WTC11 (cell line): ENCODE results near the gene KDM4B. TPM values are rescaled to one million over a fixed set of nuclear protein-coding genes. Genes with fewer than 3 reads are reported as not detected.

Source experiments
- ATAC-seq: fragments of 200-7000 bp; cut with Tn5 transposase; 2 replicates; pipeline ENCODE4 v1.10.0; 2021; ENCODE audit warnings: mild to moderate bottlenecking, moderate library complexity
- CTCF ChIA-PET: fragments of 300-600 bp; sonication (Branson Sonifier 250); formaldehyde crosslinking; loops from one replicate; lab custom pipeline; 2021; ENCODE audit warnings: antibody characterized with exemption; lab: Charles Lee
- POLR2A ChIA-PET: fragments of 350-600 bp; sonication (Branson Sonifier 250); formaldehyde crosslinking; loops from one replicate; lab custom pipeline; 2021; ENCODE audit warnings: antibody characterized with exemption; lab: Charles Lee
- DNase-seq: peaks from one replicate; pipeline ENCODE4 v3.0.0; 2021; ENCODE audit warnings: low spot score
- H3K27ac Mint-ChIP-seq: 2 replicates; pipeline ENCODE4 v1.8.0; 2021; ENCODE audit warnings: mixed read lengths
- H3K27me3 Mint-ChIP-seq: 2 replicates; pipeline ENCODE4 v1.8.0; 2021; ENCODE audit warnings: low read depth, mild to moderate bottlenecking, moderate library complexity, mixed read lengths
- H3K36me3 Mint-ChIP-seq: 2 replicates; pipeline ENCODE4 v1.8.0; 2021; ENCODE audit warnings: mixed read lengths
- H3K4me1 Mint-ChIP-seq: 2 replicates; pipeline ENCODE4 v1.8.0; 2022; ENCODE audit warnings: mixed read lengths
- H3K4me3 Mint-ChIP-seq: 2 replicates; pipeline ENCODE4 v1.8.0; 2021; ENCODE audit warnings: mild to moderate bottlenecking, moderate library complexity, mixed read lengths
- H3K9me3 Mint-ChIP-seq: 2 replicates; pipeline ENCODE4 v1.8.0; 2021; ENCODE audit warnings: mixed read lengths
- AFF4 ChIP-seq: sonication (generic); formaldehyde crosslinking; IDR thresholded peaks from 2 replicates; pipeline ENCODE4 v1.8.1; 2023; ENCODE audit warnings: mild to moderate bottlenecking, missing genetic modification reagents, borderline replicate concordance
- ARID4B ChIP-seq: sonication (generic); formaldehyde crosslinking; IDR thresholded peaks from 2 replicates; pipeline ENCODE4 v1.8.0; 2023; ENCODE audit warnings: missing genetic modification reagents, mild to moderate bottlenecking, borderline replicate concordance
- E2F4 ChIP-seq: sonication (generic); formaldehyde crosslinking; IDR thresholded peaks from 2 replicates; pipeline ENCODE4 v1.8.1; 2022; ENCODE audit warnings: low read depth, mild to moderate bottlenecking, moderate library complexity, missing genetic modification reagents, borderline replicate concordance
- FOXP1 ChIP-seq: sonication (generic); formaldehyde crosslinking; IDR thresholded peaks from 2 replicates; pipeline ENCODE4 v1.8.0; 2022; ENCODE audit warnings: missing genetic modification reagents, mild to moderate bottlenecking, moderate library complexity, borderline replicate concordance
- NR1H2 ChIP-seq: sonication (generic); formaldehyde crosslinking; IDR thresholded peaks from 2 replicates; pipeline ENCODE4 v1.9.0; 2021; ENCODE audit warnings: mild to moderate bottlenecking, moderate library complexity, missing genetic modification reagents
- ZNF423 ChIP-seq: fragments of 250-450 bp; sonication (Bioruptor Pico); IDR thresholded peaks from 2 replicates; pipeline ENCODE4 v2.1.2; 2022; ENCODE audit warnings: mild to moderate bottlenecking, moderate library complexity
- total RNA-seq: library from RNA; stranded (reverse); gene quantifications from 3 replicates; pipeline ENCODE4 v1.2.3, GENCODE V29; 2021
- TF ChIP-seq, protein P1 (sequence below): sonication (generic); formaldehyde crosslinking; IDR thresholded peaks from 2 replicates; pipeline ENCODE4 v1.8.1; 2022; ENCODE audit warnings: mild to moderate bottlenecking, missing genetic modification reagents, moderate library complexity, borderline replicate concordance
- TF ChIP-seq, protein P2 (sequence below): sonication (generic); formaldehyde crosslinking; conservative IDR thresholded peaks from 2 replicates; pipeline ENCODE4 v1.8.1; 2022; ENCODE audit warnings: mild to moderate bottlenecking, missing genetic modification reagents
- TF ChIP-seq, protein P3 (sequence below): sonication (generic); formaldehyde crosslinking; conservative IDR thresholded peaks from 2 replicates; pipeline ENCODE4 v1.8.1; 2023; ENCODE audit warnings: mild to moderate bottlenecking, low read depth, missing genetic modification reagents, moderate library complexity

The KDM4B gene
- total RNA-seq, 1 experiment from 2014 or later: 43.2 TPM

- TF ChIP-seq, protein P1, sequence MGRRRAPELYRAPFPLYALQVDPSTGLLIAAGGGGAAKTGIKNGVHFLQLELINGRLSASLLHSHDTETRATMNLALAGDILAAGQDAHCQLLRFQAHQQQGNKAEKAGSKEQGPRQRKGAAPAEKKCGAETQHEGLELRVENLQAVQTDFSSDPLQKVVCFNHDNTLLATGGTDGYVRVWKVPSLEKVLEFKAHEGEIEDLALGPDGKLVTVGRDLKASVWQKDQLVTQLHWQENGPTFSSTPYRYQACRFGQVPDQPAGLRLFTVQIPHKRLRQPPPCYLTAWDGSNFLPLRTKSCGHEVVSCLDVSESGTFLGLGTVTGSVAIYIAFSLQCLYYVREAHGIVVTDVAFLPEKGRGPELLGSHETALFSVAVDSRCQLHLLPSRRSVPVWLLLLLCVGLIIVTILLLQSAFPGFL (CRISPR knock-in tag): no peak
- peak; percentile 26; the same call in 1 of the 2 replicates for TF ChIP-seq FOXP1
- TF ChIP-seq, all 79 proteins: peak for 1
- peaks cover 33% of the 10 kb centered on the region for H3K4me1 Mint-ChIP-seq
- peak overlapping the region; percentile 36; the same call in 1 of the 2 replicates for H3K27ac Mint-ChIP-seq
- H3K9me3 Mint-ChIP-seq: no peaks in the 10 kb centered on the region
- ATAC-seq: no peak
- ChIA-PET CTCF (interaction anchor here (0.6 to 3.8 kb wide), 7 partner anchors 12 to 79 kb away, joined by 3 to 28 read pairs (median 9); no protein-coding TSS in a partner anchor), POLR2A (interaction anchor here (0.6 kb wide), 1 partner anchor 20 kb away, joined by 3 read pairs; no protein-coding TSS in a partner anchor)
- H3K36me3 Mint-ChIP-seq: peaks cover 4% of the 10 kb centered on the region
- H3K4me3 Mint-ChIP-seq: no peak overlapping the region
- DNase-seq: no peak
- no peaks in the 10 kb centered on the region for H3K27me3 Mint-ChIP-seq
These were observed 106.0 kb downstream of the KDM4B start for GRCh38 chr19:5074830-5075394.

DNA sequence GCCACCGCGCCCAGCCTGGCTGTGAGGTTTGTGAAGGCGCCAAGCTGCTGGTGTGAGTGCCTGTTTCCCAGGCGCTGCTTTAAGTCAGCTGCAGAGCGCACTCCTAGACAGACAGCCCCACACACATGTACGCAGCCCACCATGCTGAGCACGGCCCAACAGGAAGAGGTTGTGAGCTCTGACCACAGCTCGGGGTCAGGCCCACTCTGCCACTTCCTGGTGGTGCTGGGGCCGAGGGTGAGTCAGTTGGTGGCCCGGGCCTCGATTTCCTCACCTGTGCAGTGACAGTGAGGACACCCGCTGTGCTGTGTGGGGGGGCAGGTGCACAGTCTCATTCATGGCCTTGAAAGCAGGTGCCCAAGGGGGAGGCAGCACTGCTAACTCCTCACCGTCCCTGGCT is 106.7 kb downstream of the KDM4B start:
- H3K9me3 Mint-ChIP-seq: no peaks in the 10 kb centered on the region
- H3K4me3 Mint-ChIP-seq: no peak overlapping the region
- H3K27ac Mint-ChIP-seq: no peak overlapping the region
- H3K4me1 Mint-ChIP-seq: peaks cover 27% of the 10 kb centered on the region
- DNase-seq: no peak
- CTCF ChIA-PET: interaction anchor here (0.6 to 1.4 kb wide), 4 partner anchors 10 to 56 kb away, joined by 3 to 10 read pairs (median 4); no protein-coding TSS in a partner anchor
- TF ChIP-seq ZNF423 (CRISPR knock-in tag) (no peak), E2F4 (CRISPR knock-in tag) (no peak), AFF4 (CRISPR knock-in tag) (no peak)
- TF ChIP-seq, protein P2, sequence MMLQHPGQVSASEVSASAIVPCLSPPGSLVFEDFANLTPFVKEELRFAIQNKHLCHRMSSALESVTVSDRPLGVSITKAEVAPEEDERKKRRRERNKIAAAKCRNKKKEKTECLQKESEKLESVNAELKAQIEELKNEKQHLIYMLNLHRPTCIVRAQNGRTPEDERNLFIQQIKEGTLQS (CRISPR knock-in tag): no peak
- TF ChIP-seq, protein P3, sequence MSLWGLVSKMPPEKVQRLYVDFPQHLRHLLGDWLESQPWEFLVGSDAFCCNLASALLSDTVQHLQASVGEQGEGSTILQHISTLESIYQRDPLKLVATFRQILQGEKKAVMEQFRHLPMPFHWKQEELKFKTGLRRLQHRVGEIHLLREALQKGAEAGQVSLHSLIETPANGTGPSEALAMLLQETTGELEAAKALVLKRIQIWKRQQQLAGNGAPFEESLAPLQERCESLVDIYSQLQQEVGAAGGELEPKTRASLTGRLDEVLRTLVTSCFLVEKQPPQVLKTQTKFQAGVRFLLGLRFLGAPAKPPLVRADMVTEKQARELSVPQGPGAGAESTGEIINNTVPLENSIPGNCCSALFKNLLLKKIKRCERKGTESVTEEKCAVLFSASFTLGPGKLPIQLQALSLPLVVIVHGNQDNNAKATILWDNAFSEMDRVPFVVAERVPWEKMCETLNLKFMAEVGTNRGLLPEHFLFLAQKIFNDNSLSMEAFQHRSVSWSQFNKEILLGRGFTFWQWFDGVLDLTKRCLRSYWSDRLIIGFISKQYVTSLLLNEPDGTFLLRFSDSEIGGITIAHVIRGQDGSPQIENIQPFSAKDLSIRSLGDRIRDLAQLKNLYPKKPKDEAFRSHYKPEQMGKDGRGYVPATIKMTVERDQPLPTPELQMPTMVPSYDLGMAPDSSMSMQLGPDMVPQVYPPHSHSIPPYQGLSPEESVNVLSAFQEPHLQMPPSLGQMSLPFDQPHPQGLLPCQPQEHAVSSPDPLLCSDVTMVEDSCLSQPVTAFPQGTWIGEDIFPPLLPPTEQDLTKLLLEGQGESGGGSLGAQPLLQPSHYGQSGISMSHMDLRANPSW (CRISPR knock-in tag): no peak
- TF ChIP-seq, all 79 proteins: peak for 0
- POLR2A ChIA-PET: interaction anchor here (0.6 kb wide), 1 partner anchor 21 kb away, joined by 3 read pairs; no protein-coding TSS in a partner anchor
- Mint-ChIP-seq H3K36me3 (peaks cover 11% of the 10 kb centered on the region), H3K27me3 (no peaks in the 10 kb centered on the region)
- ATAC-seq: no peak

DNA sequence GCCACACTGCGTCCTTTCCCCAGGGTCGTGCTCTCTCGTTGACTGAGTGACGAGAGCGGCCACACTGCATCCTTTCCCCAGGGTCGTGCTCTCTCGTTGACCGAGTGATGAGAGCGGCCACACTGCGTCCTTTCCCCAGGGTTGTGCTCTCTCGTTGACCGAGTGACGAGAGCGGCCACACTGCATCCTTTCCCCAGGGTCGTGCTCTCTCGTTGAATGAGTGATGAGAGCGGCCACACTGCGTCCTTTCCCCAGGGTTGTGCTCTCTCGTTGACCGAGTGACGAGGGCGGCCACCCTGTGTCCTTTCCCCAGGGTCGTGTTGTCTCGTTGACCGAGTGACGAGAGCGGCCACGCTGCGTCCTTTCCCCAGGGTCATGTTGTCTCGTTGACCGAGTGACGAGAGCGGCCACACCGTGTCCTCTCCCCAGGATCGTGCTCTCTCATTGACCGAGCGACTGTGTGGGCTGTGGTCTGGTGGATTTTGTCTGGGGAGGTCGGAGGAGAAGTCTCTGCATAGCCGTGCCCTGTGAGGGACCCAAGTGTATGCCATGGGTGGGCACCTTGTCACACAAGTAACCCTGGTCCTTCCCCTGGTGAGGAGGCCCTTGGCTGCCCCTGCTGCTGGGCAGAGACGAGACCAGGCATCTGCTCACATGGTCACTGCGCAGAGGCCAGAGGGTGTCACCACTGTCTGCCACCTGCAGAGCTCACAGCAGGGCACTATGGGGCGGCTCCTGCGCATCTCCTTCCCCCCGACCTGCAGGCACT is 107.7 kb downstream of the KDM4B start:
- Mint-ChIP-seq H3K27me3 (no peaks in the 10 kb centered on the region), H3K4me3 (no peak overlapping the region), H3K27ac (peak overlapping the region; percentile 78; the same call in 1 of the 2 replicates), H3K36me3 (peaks cover 18% of the 10 kb centered on the region), H3K9me3 (no peaks in the 10 kb centered on the region), H3K4me1 (peaks cover 24% of the 10 kb centered on the region)
- TF ChIP-seq NR1H2 (CRISPR knock-in tag): no peak
- TF ChIP-seq ARID4B (CRISPR knock-in tag): no peak
- TF ChIP-seq, protein P1 (CRISPR knock-in tag): no peak
- ATAC-seq: no peak
- no peak for DNase-seq
- ChIA-PET CTCF (interaction anchor here (0.7 to 1.4 kb wide), 3 partner anchors 28 to 61 kb away, joined by 3 to 8 read pairs (median 5); no protein-coding TSS in a partner anchor), POLR2A (no interaction called here)
